ENCODE data around the gene ARMCX6. TPM values are rescaled to one million over a fixed set of nuclear protein-coding genes. Genes with fewer than 3 reads are reported as not detected.

Gene ARMCX6
- total and polyA plus RNA-seq, 2 of the 8 experiments (the other 6 are each of a cell fraction or from before 2014, with no cell fraction given), result 24.9 to 40.0 TPM

DNA sequence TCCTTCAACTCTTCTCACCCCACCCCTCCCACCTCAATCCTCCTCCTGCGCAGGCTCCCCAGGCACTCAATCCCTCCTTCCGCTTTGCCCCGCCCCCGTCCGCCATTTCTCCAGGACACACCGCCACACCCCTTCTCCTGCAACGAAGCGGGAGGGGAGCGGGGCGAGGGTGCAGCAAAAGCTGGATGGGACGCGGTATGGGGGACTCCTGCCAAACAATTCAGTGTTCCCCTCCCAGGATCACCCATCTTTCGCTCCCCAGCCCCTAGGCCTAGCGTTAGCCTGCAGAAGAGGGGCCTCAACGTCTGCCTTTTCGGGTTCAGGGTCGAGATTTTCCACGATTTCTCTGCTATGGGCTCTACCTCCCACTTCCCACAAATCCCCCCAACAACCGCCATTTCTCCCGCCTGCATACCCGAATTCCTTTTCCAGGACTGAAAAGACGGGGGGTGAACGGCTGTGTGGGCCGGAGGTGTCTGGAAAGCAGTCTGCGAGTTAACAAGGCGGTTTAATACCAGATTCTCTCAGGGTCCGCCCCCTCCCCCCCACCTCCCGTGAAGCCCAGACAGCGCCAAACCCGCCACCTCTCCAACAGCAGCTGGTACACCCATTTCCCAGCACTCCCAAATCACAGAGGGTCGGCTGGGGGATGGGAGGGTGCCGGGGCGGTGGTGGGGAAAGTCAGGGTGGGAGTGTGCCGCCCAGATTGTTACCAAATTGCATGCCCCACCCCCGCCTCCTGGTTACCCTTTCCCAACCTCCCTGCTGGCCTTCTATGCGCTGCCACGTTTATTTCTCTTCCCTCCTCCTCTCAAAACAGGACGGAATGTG is 41.1 kb upstream of the ARMCX6 start:
- no peak overlapping the region for H2AFZ ChIP-seq (ENCODE audit: low read length)
- TF ChIP-seq ZNF274 (IDR thresholded peaks at IDR 0.05; ENCODE audit: borderline replicate concordance, extremely low read depth, low read length), result no peak
- TF ChIP-seq ASH2L (IDR thresholded peaks at IDR 0.05; ENCODE audit: low read length), result peak; percentile 18
- no peak; the same call in 1 of the 2 replicates for TF ChIP-seq TBP (IDR thresholded peaks at IDR 0.05; ENCODE audit: low read depth, low read length)
- peak; percentile 39; the same call in 1 of the 2 replicates for TF ChIP-seq NRF1 (IDR thresholded peaks at IDR 0.05; ENCODE audit: low read depth, low read length)
- TF ChIP-seq, protein P1, sequence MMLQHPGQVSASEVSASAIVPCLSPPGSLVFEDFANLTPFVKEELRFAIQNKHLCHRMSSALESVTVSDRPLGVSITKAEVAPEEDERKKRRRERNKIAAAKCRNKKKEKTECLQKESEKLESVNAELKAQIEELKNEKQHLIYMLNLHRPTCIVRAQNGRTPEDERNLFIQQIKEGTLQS (IDR thresholded peaks at IDR 0.05; ENCODE audit: insufficient read depth, low read depth, low read length), result no peak
- TF ChIP-seq RBBP5 (IDR thresholded peaks at IDR 0.05; ENCODE audit: borderline replicate concordance, low read depth, low read length), result peak; percentile 74; the same call in 1 of the 2 replicates
- peak; percentile 65; the same call in 1 of the 2 replicates for TF ChIP-seq POLR2AphosphoS5 (IDR thresholded peaks at IDR 0.05; ENCODE audit: low read depth, low read length)
- TF ChIP-seq POLR2A (IDR thresholded peaks at IDR 0.05; ENCODE audit: control extremely low read depth in 1 of 2, low read depth in 2 of 2, low read length in 2 of 2), result peak in 1 of 2 experiments; percentile 75; a peak in 2 of 3 replicates
- no peak for TF ChIP-seq TEAD4 (IDR thresholded peaks at IDR 0.05; ENCODE audit: low read depth, low read length)
- TF ChIP-seq YY1 (IDR thresholded peaks at IDR 0.05; ENCODE audit: low read depth, low read length), result peak; percentile 83
- TF ChIP-seq RXRA (IDR thresholded peaks at IDR 0.05; ENCODE audit: insufficient read depth, low read depth, low read length), result no peak
- TF ChIP-seq KDM1A (IDR thresholded peaks at IDR 0.05; ENCODE audit: borderline replicate concordance, low read length), result no peak

More for the DNA sequence above, 41.1 kb upstream of the ARMCX6 start:
- Histone ChIP-seq H3K9me3 (ENCODE audit: insufficient read depth in 2 of 2, low read depth in 1 of 2, low read length in 1 of 2) (no peaks in the 10 kb centered on the region), H3K4ac (replicated peaks; ENCODE audit: insufficient read length, low read depth, low read length) (no peak overlapping the region), H3K27ac (ENCODE audit: low read depth, low read length) (peak overlapping the region; percentile 84), H3K79me2 (ENCODE audit: control insufficient read depth in 1 of 2, insufficient read depth in 2 of 2, low read length in 2 of 2) (no peaks in the 10 kb centered on the region), H3K18ac (ENCODE audit: extremely low read depth, low read length) (peak overlapping the region; percentile 78), H2BK20ac (ENCODE audit: low read length) (no peak overlapping the region), H3K9ac (replicated peaks in 1 of 4; ENCODE audit: extremely low read depth in 1 of 4, low read depth in 3 of 4, low read length in 3 of 4) (peak overlapping the region; percentile 13 to 89 (median 68)), H4K91ac (replicated peaks; ENCODE audit: insufficient read length, low read length) (no peak overlapping the region), H2AK5ac (ENCODE audit: low read depth, low read length) (no peak overlapping the region), H3K4me2 (ENCODE audit: insufficient read depth in 1 of 2, low read depth in 2 of 2, low read length in 2 of 2) (peak overlapping the region; percentile 68 to 91), H3K56ac (replicated peaks; ENCODE audit: insufficient read length, low read depth, low read length) (peak overlapping the region; percentile 16), H3K23me2 (ENCODE audit: low read depth, low read length) (no peaks in the 10 kb centered on the region), H3K4me3 (ENCODE audit: extremely low read depth in 1 of 4, insufficient read depth in 2 of 4, low read depth in 3 of 4, low read length in 4 of 4) (peak overlapping the region; percentile 65 to 87 (median 76)), H3K79me1 (ENCODE audit: low read depth, low read length) (no peaks in the 10 kb centered on the region; the same call in 1 of the 2 replicates), H3K27me3 (replicated peaks in 1 of 4; ENCODE audit: control insufficient read depth in 3 of 4, extremely low read depth in 1 of 4, insufficient read depth in 3 of 4, low read length in 3 of 4) (no peaks in the 10 kb centered on the region), H3K4me1 (replicated peaks in 1 of 4; ENCODE audit: control insufficient read depth in 3 of 4, insufficient read depth in 4 of 4, low read length in 3 of 4) (peaks cover 0 to 4% (median 1%) of the 10 kb centered on the region in 4 experiments; a peak in 2 of 7 replicates), H3K36me3 (ENCODE audit: control insufficient read depth in 2 of 4, insufficient read depth in 4 of 4, low read length in 3 of 4) (peaks cover 3 to 18% (median 8%) of the 10 kb centered on the region in 4 experiments; a peak in 6 of 8 replicates), H4K8ac (ENCODE audit: extremely low read depth, insufficient read depth, low read length) (peak overlapping the region; percentile 69; the same call in 1 of the 2 replicates), H3K23ac (ENCODE audit: insufficient read length) (no peak overlapping the region), H2BK12ac (ENCODE audit: low read depth, low read length) (no peak overlapping the region), H2BK120ac (replicated peaks; ENCODE audit: low read depth, low read length) (no peak overlapping the region), H2BK5ac (ENCODE audit: low read depth, low read length) (no peak overlapping the region; the same call in 1 of the 2 replicates), H4K20me1 (replicated peaks in 1 of 2; ENCODE audit: control insufficient read depth in 1 of 2, insufficient read depth in 2 of 2, low read length in 2 of 2) (no peaks in the 10 kb centered on the region), H2BK15ac (ENCODE audit: low read length) (no peak overlapping the region), H4K5ac (ENCODE audit: insufficient read length, low read depth, low read length) (peak overlapping the region; percentile 21), H3K14ac (ENCODE audit: insufficient read length) (no peak overlapping the region)
- POLR2A ChIA-PET (ENCODE audit: partially characterized antibody), result interaction anchor here (0.7 to 1.7 kb wide), 7 partner anchors 10 to 268 kb away, joined by 3 to 5 read pairs (median 3); partner anchors contain the start of genes ARMCX6 and RPL36A
- FAIRE-seq (no peak), DNase-seq (ENCODE audit: low read depth in 1 of 2, low spot score in 2 of 2) (peak in 1 of 2 experiments; percentile 74)
- CTCF ChIA-PET (ENCODE audit: partially characterized antibody), result no interaction called here
- WGBS, 2 experiments (ENCODE audit: extremely low coverage in 1 of 2, insufficient coverage in 1 of 2, insufficient read length in 1 of 2, insufficient replicate concordance in 2 of 2, low coverage in 1 of 2, low lambda C conversion rate in 2 of 2, missing lambda C conversion rate in 1 of 2), result 1% methylated on average over 15 of the region's 38 CpGs; no CpG with 5 or more reads in 1 of the 2 experiments
